Measurements from ENCODE around the gene SYT2. TPM values are rescaled to one million over a fixed set of nuclear protein-coding genes. Genes with fewer than 3 reads are reported as not detected.
A peak's percentile ranks its signal among the peaks of the same experiment; 100 is the strongest.

Gene SYT2
- total RNA-seq, 6 donors from 2014 or later: 0.14 TPM; not detected in 5

- Histone ChIP-seq H3K9me3 (no peaks in the 10 kb centered on the region), H3K27me3 (no peaks in the 10 kb centered on the region), H3K4me3 (no peak overlapping the region), H3K27ac (peak overlapping the region; percentile 41 to 85 (median 60)), H3K36me3 (peaks cover 0 to 4% (median 2%) of the 10 kb centered on the region in 4 donors), H3K4me1 (peaks cover 23 to 47% (median 34%) of the 10 kb centered on the region in 4 donors)
- ATAC-seq (ENCODE audit: low FRiP score in 2 of 2): peak; percentile 73 to 91
- TF ChIP-seq, protein P1, sequence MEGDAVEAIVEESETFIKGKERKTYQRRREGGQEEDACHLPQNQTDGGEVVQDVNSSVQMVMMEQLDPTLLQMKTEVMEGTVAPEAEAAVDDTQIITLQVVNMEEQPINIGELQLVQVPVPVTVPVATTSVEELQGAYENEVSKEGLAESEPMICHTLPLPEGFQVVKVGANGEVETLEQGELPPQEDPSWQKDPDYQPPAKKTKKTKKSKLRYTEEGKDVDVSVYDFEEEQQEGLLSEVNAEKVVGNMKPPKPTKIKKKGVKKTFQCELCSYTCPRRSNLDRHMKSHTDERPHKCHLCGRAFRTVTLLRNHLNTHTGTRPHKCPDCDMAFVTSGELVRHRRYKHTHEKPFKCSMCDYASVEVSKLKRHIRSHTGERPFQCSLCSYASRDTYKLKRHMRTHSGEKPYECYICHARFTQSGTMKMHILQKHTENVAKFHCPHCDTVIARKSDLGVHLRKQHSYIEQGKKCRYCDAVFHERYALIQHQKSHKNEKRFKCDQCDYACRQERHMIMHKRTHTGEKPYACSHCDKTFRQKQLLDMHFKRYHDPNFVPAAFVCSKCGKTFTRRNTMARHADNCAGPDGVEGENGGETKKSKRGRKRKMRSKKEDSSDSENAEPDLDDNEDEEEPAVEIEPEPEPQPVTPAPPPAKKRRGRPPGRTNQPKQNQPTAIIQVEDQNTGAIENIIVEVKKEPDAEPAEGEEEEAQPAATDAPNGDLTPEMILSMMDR (IDR thresholded peaks at IDR 0.05): peak in 1 of 6 experiments; percentile 32
- TF ChIP-seq POLR2A (IDR thresholded peaks at IDR 0.05): no peak
- peak; percentile 57 to 79 for TF ChIP-seq POLR2AphosphoS5 (IDR thresholded peaks at IDR 0.05)
- peak in 2 of 4 donors; percentile 58 to 66 for TF ChIP-seq EP300 (IDR thresholded peaks at IDR 0.05)
- DNase-seq: peak; percentile 26 to 40
- WGBS, 2 donors: 76 to 100% methylated on average over 2 to 8 of the region's 8 CpGs
Measured at GRCh38 chr1:202589190-202589930, 120.9 kb downstream of the SYT2 start.

DNA sequence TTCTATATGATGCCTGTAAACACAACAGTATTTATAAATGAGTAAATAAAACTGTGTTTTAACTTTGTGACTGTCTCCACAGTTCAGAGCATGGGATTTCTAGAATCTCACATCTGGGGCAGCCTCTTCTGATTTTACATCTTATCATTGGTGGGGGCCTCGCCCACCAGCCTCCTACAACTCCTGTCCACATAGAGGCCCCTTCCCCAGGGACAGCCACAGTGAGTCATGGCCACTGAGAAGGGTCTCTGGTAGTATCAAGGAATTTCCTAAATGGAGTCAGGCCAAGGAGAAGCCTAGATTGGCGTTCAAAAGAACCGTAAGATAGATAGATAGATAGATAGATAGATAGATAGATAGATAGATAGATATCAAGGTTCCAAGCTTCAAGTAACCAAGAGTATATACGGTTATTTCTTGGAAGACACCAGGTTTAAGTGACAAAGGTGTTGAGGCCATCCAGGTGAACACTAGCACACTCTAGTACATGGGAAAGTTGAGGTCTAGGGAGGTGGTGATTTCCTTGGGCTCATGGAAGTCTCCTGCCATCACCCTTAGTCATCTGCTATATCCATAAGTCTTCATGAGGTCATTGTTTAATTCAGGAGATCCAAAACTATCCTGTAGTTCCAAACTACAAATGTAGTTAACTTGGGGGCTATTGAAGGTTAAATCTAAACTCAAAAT, 121.6 kb downstream of the SYT2 start:
- Histone ChIP-seq H3K9me3 (no peaks in the 10 kb centered on the region), H3K4me3 (no peak overlapping the region), H3K36me3 (peaks cover 0 to 7% (median 2%) of the 10 kb centered on the region in 4 donors), H3K27ac (peak overlapping the region; percentile 41 to 85 (median 60)), H3K4me1 (peaks cover 23 to 47% (median 34%) of the 10 kb centered on the region in 4 donors), H3K27me3 (no peaks in the 10 kb centered on the region)
- TF ChIP-seq, protein P1 (IDR thresholded peaks at IDR 0.05): no peak
- TF ChIP-seq EP300 (IDR thresholded peaks at IDR 0.05) (no peak), POLR2A (IDR thresholded peaks at IDR 0.05) (no peak), POLR2AphosphoS5 (IDR thresholded peaks at IDR 0.05) (no peak)
- ATAC-seq (ENCODE audit: low FRiP score in 2 of 2) (peak in 1 of 2 donors; percentile 47), DNase-seq (no peak)
- WGBS, 2 donors: 80 to 86% methylated on average over 4 of the region's 4 CpGs

- H3K36me3 ChIP-seq: peaks cover 0 to 12% (median 2%) of the 10 kb centered on the region in 4 donors
- 50 to 69% methylated on average over 1 of the region's 1 CpG for WGBS, 2 donors
- no peak overlapping the region for H3K4me3 ChIP-seq
- no peak for DNase-seq
- H3K27ac ChIP-seq: peak overlapping the region; percentile 6 to 85 (median 55)
- no peak for TF ChIP-seq POLR2AphosphoS5 (IDR thresholded peaks at IDR 0.05)
- no peak for TF ChIP-seq EP300 (IDR thresholded peaks at IDR 0.05)
- TF ChIP-seq, protein P1 (IDR thresholded peaks at IDR 0.05): no peak
- no peak for TF ChIP-seq POLR2A (IDR thresholded peaks at IDR 0.05)
- H3K4me1 ChIP-seq: peaks cover 23 to 47% (median 34%) of the 10 kb centered on the region in 4 donors
- ATAC-seq (ENCODE audit: low FRiP score in 2 of 2): no peak
- H3K9me3 ChIP-seq: no peaks in the 10 kb centered on the region
- H3K27me3 ChIP-seq: no peaks in the 10 kb centered on the region
Measured at GRCh38 chr1:202587859-202588485, 122.3 kb downstream of the SYT2 start.

GRCh38 chr1:202586871-202587270, 123.4 kb downstream of the SYT2 start:
- DNase-seq: no peak
- peaks cover 23 to 47% (median 34%) of the 10 kb centered on the region in 4 donors for H3K4me1 ChIP-seq
- peak overlapping the region in 1 of 4 donors; percentile 46 for H3K27ac ChIP-seq
- no peak overlapping the region for H3K4me3 ChIP-seq
- H3K36me3 ChIP-seq: peaks cover 0 to 21% (median 4%) of the 10 kb centered on the region in 4 donors
- WGBS, 2 donors: 77 to 81% methylated on average over 1 of the region's 1 CpG
- TF ChIP-seq, protein P1 (IDR thresholded peaks at IDR 0.05): no peak
- TF ChIP-seq EP300 (IDR thresholded peaks at IDR 0.05) (no peak), POLR2AphosphoS5 (IDR thresholded peaks at IDR 0.05) (no peak), POLR2A (IDR thresholded peaks at IDR 0.05) (no peak)
- H3K27me3 ChIP-seq: no peaks in the 10 kb centered on the region
- no peak for ATAC-seq (ENCODE audit: low FRiP score in 2 of 2)
- no peaks in the 10 kb centered on the region for H3K9me3 ChIP-seq
